Measurements from ENCODE around the gene SLCO2A1.
A peak's percentile ranks its signal among the peaks of the same experiment; 100 is the strongest.

The SLCO2A1 gene

GRCh38 chr3:133940536-133940935, 89.2 kb downstream of the SLCO2A1 start:
- TF ChIP-seq CTCF (conservative IDR thresholded peaks at IDR 0.05; ENCODE audit: low read depth), result no peak
- no peak for DNase-seq (ENCODE audit: low spot score)
- CTCF ChIA-PET, result no interaction called here
- POLR2A ChIA-PET (ENCODE audit: low non-redundant PET), result no interaction called here
- no peak overlapping the region for H3K27ac ChIP-seq

DNA sequence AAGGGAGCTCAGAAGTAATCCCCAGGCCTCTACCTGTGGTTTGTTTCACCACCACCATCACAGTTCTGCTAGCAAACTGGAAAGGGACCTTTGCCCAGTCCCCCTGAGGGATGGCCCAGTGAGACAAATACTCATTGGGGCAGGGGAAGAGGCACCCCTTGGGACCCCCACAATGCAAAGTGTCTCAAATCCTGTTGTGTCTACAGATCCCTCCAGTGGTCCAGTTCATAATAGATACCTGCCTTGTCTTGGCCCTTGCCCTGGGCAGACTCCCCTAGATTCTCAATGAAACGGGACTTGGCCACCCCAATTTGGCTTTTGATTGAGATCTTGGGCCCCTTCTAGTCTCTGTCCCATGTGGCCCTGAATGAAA, 90.3 kb downstream of the SLCO2A1 start:
- ChIA-PET POLR2A (ENCODE audit: low non-redundant PET) (no interaction called here), CTCF (interaction anchor here (0.7 to 1.0 kb wide), 2 partner anchors 9 to 19 kb away, joined by 3 to 9 read pairs; no protein-coding TSS in a partner anchor)

DNA sequence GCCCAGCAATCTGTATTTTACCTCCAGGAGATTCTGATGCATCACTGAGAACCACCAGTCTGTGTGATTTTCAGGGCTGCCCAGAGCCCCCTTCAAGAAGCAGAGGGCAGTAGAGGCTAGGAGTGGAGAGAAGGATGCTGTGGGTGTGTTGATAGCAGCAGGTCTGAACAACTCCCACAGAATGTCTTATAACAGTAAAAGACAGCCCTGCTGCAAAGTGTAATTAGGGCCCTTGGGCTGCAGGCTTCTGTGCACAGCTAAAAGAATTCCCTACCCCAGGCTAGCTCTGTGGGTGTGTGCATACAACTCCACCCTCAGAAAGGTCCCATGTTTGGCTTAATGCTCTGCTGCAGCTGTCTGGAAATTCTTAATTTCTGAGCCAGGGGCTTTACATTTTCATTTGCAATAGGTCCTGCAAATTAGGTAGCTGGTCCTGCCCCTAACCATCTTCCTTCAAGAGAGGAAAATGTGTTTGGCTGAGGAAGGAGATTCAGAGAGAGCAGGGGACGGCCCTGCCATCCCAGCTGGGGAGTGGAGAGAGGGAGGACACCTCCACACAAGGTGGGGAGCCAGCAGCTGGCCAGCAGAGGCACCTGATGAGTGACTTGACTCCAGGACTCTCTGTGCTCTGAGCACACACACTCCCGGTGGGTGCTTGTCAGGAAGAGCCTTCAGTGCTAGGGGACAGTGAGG, 90.8 kb downstream of the SLCO2A1 start:
- peak; percentile 22 for DNase-seq (ENCODE audit: low spot score)
- POLR2A ChIA-PET (ENCODE audit: low non-redundant PET), result no interaction called here

More for the DNA sequence above, 90.3 kb downstream of the SLCO2A1 start:
- H3K27ac ChIP-seq, result peak overlapping the region; percentile 76
- DNase-seq (ENCODE audit: low spot score), result no peak
- no peak for TF ChIP-seq CTCF (conservative IDR thresholded peaks at IDR 0.05; ENCODE audit: low read depth)

DNA sequence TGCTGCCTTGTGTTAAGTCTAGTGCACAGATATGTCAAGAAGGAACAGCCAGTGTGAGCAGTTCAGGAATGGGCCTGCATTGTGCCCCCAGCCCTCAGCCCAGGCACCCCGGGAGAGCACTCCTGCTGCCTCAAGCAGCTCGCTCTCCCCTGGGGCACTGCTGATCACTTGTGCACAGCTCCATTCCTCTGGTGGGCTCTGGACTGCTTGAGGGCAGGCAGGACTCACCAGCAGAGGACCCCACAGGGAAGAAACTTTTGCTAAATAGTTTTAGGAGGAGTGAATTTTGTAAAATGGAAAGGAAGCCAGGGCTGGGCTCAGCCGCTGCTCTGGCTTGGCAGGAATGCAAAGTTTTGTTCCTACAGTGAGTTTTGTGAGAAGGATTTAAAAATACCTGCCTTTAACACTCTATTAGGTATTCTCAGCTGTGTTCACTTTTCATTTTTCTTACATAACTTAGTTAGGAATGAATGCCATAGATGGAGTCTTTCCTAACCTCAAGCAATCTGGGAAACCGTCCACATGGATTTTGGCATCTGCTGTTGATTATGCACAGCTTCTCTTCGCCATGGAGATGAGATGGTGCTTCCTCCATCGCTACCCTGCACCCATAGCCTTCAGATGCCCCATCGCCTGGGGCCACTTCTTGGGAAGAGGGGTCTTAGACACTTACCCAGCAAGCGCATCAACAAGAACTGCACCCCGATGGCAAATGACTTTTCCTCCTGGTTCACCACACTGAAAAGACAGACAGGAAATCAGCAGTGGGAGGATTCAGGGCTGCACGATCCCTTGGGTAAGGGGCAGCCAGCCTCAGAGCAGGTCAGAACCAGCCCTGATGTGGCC, 91.7 kb downstream of the SLCO2A1 start:
- no peak for DNase-seq (ENCODE audit: low spot score)
- ChIA-PET CTCF (no interaction called here), POLR2A (ENCODE audit: low non-redundant PET) (interaction anchor here (0.6 kb wide), 1 partner anchor 258 kb away, joined by 3 read pairs; no protein-coding TSS in a partner anchor)
- peak overlapping the region; percentile 76 for H3K27ac ChIP-seq
- no peak for TF ChIP-seq CTCF (conservative IDR thresholded peaks at IDR 0.05; ENCODE audit: low read depth)

More for the DNA sequence above, 90.8 kb downstream of the SLCO2A1 start:
- peak; percentile 46 for TF ChIP-seq CTCF (conservative IDR thresholded peaks at IDR 0.05; ENCODE audit: low read depth)
- peak overlapping the region; percentile 76 for H3K27ac ChIP-seq
- CTCF ChIA-PET, result interaction anchor here (0.7 to 1.0 kb wide), 2 partner anchors 9 to 19 kb away, joined by 3 to 9 read pairs; no protein-coding TSS in a partner anchor

DNA sequence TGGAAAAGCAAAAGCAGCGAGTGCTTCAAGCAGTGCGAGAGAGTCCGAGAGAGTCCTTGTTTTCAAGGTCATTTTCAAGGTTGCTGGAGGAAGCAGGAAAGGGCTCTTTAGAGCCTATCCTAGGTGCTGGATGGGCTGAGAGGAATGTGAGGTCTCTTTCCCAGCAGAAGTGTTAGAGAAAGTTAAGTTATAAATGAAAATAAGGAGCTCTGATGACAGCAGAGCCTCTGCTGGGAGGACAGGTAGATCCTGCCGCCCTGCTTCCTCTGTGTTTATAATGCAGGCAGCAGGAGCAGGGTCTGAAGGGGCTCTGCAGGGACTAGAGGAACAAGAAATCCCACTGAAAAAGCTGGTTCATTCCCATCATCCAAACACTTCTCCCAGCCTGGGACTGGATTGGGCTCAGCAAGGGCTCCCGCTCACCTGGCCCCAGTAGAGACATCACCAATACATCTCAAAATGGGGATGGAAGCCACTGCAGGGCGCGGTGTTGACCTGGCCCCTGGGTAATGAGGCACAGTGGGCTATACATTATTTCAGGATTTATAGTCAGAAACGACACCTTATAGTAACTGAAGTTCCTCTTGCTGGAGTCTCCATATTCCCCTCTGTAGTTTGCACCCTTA, 92.6 kb downstream of the SLCO2A1 start:
- TF ChIP-seq CTCF (conservative IDR thresholded peaks at IDR 0.05; ENCODE audit: low read depth), result no peak
- no peak for DNase-seq (ENCODE audit: low spot score)
- peak overlapping the region; percentile 76 for H3K27ac ChIP-seq
- CTCF ChIA-PET, result no interaction called here
- POLR2A ChIA-PET (ENCODE audit: low non-redundant PET), result interaction anchor here (0.6 kb wide), 1 partner anchor 259 kb away, joined by 3 read pairs; no protein-coding TSS in a partner anchor

All from RWPE1 (cell line).